PC-9 (cell line): ENCODE measurements around the gene NRGN. TPM values are rescaled to one million over a fixed set of nuclear protein-coding genes. Genes with fewer than 3 reads are reported as not detected.
A peak's percentile ranks its signal among the peaks of the same experiment; 100 is the strongest.

ENCODE experiments used
- BruUV-seq: library from RNA; stranded (reverse); fragments of 400-500 nt; replicated peaks from 2 replicates; lab custom pipeline; 2021; lab: Mats Ljungman, UMichigan
- CTCF ChIA-PET: fragments of 300-600 bp; sonication (Branson Sonifier 250); formaldehyde crosslinking; loops from one replicate; lab custom pipeline; 2022; ENCODE audit warnings: antibody characterized with exemption; lab: Charles Lee
- POLR2A ChIA-PET: fragments of 300-600 bp; sonication (Branson Sonifier 250); formaldehyde crosslinking; loops from one replicate; lab custom pipeline; 2022; ENCODE audit warnings: antibody characterized with exemption; ENCODE audit not compliant: unreplicated experiment; lab: Charles Lee
- DNase-seq, 2 experiments: peaks; one replicate each; pipeline versions ENCODE4 v3.0.0 to v3.0.0-alpha.2; 2015 to 2022; ENCODE audit warnings: mixed read lengths in 1 of 2
- H2AFZ ChIP-seq: fragments of 200-600 bp; sonication (generic); 2 replicates; pipeline ENCODE4 v1.8.1; 2017; ENCODE audit warnings: antibody characterized with exemption
- H3F3A ChIP-seq: fragments of 200-600 bp; sonication (generic); 2 replicates; pipeline ENCODE4 v1.8.1; 2017; ENCODE audit warnings: antibody characterized with exemption, mild to moderate bottlenecking, low read depth; ENCODE audit not compliant: insufficient read depth
- H3K27ac ChIP-seq: fragments of 200-600 bp; sonication (generic); 2 replicates; pipeline ENCODE4 v1.6.1; 2016; ENCODE audit warnings: mixed run types
- H3K27me3 ChIP-seq: fragments of 200-600 bp; sonication (generic); 2 replicates; pipeline ENCODE4 v1.6.1; 2016; ENCODE audit warnings: low read depth, mixed run types; ENCODE audit not compliant: insufficient read depth
- H3K36me3 ChIP-seq: fragments of 200-600 bp; sonication (generic); 2 replicates; pipeline ENCODE4 v1.6.1; 2016; ENCODE audit warnings: low read depth, mixed run types
- H3K4me1 ChIP-seq: fragments of 200-600 bp; sonication (generic); replicated peaks from 2 replicates; pipeline ENCODE4 v1.6.1; 2016; ENCODE audit warnings: mixed run types; ENCODE audit not compliant: insufficient read depth
- H3K4me2 ChIP-seq: fragments of 200-600 bp; sonication (generic); 2 replicates; pipeline ENCODE4 v1.6.1; 2017; ENCODE audit warnings: mixed run types
- H3K4me3 ChIP-seq: fragments of 200-600 bp; sonication (generic); 2 replicates; pipeline ENCODE4 v1.6.1; 2016; ENCODE audit warnings: mixed run types
- H3K79me2 ChIP-seq: fragments of 200-600 bp; sonication (generic); 2 replicates; pipeline ENCODE4 v1.6.1; 2017; ENCODE audit warnings: low read depth, mixed run types
- H3K9me2 ChIP-seq: fragments of 200-600 bp; sonication (generic); 2 replicates; pipeline ENCODE4 v1.8.1; 2017; ENCODE audit warnings: mild to moderate bottlenecking; ENCODE audit not compliant: insufficient read depth
- H3K9me3 ChIP-seq: fragments of 200-600 bp; sonication (generic); 2 replicates; pipeline ENCODE4 v1.8.1; 2016; ENCODE audit warnings: low read depth; ENCODE audit not compliant: insufficient read depth
- H4K20me1 ChIP-seq: fragments of 200-600 bp; sonication (generic); 2 replicates; pipeline ENCODE4 v1.8.1; 2017; ENCODE audit not compliant: insufficient read depth
- CTCF ChIP-seq: fragments of 200-600 bp; sonication (generic); conservative IDR thresholded peaks from 2 replicates; pipeline ENCODE4 v1.6.1; 2017; ENCODE audit warnings: mixed run types, antibody characterized with exemption, mild to moderate bottlenecking, moderate library complexity
- EZH2 ChIP-seq: fragments of 200-600 bp; sonication (generic); IDR thresholded peaks from 2 replicates; pipeline ENCODE4 v1.8.0; 2017; ENCODE audit warnings: antibody characterized with exemption, low read depth
- intact Hi-C: fragments of 100-400 bp; cut with micrococcal nuclease; formaldehyde crosslinking; loops from one replicate; pipeline ENCODE4 v1.10.0; 2022; ENCODE audit not compliant: unreplicated experiment
- total RNA-seq: library from RNA; stranded (reverse); gene quantifications from 2 replicates; pipeline ENCODE4 v1.2.3, GENCODE V29; 2021

The NRGN gene
- total RNA-seq, 1 experiment from 2014 or later = 10.2 TPM

DNA sequence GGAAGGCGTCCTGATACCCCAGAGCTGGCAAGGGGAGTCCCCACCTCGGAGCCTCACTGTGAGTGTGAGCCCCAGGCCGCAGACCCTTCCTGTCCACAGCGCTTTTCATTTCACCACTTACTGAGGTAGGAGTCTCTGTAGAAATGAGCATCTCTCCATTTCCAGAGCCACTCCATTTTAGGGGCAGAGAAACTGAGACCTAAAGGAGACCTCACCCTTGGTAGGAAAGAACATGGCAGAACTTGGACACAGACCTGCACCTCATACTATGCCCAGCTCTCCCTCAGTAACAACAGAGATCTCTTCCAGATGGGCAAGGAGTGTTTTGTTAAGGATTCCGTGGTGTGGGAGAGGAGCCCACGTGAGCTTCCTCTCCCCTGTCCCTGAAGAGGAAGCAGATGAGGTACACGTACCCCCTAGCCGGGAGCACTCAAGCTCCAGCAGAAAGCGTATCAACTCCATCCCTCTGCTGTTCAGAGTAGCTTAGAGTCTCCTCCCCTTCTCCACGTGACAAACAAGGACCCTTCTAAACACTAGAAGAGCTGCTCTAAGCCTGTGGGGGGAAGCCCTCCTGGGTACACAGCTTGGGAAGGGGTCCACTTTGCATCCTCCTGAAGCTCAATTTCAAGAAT lies 12.8 kb downstream of the NRGN start:
- H3F3A ChIP-seq = peaks cover 34% of the 10 kb centered on the region
- H3K4me2 ChIP-seq = peak overlapping the region; percentile 83
- H3K4me1 ChIP-seq = peaks cover 54% of the 10 kb centered on the region
- no TSS peak for BruUV-seq
- H3K27me3 ChIP-seq = no peaks in the 10 kb centered on the region
- H3K27ac ChIP-seq = no peak overlapping the region
- intact Hi-C loops = no loop called here
- peak overlapping the region; percentile 73 for H2AFZ ChIP-seq
- no peak for DNase-seq
- ChIA-PET POLR2A (interaction anchor here (0.6 kb wide), 1 partner anchor 13 kb away, joined by 4 read pairs; the partner anchor contains the start of gene NRGN), CTCF (interaction anchor here (0.6 to 0.7 kb wide), 2 partner anchors 11 to 1667 kb away, joined by 5 read pairs; no protein-coding TSS in a partner anchor)
- no peaks in the 10 kb centered on the region for H3K9me3 ChIP-seq
- no peaks in the 10 kb centered on the region for H3K9me2 ChIP-seq
- H3K79me2 ChIP-seq = peaks cover 23% of the 10 kb centered on the region
- peak overlapping the region; percentile 62; the same call in 1 of the 2 replicates for H3K4me3 ChIP-seq
- no peaks in the 10 kb centered on the region for H3K36me3 ChIP-seq
- no peaks in the 10 kb centered on the region for H4K20me1 ChIP-seq
- TF ChIP-seq EZH2 = no peak
- no peak for TF ChIP-seq CTCF

DNA sequence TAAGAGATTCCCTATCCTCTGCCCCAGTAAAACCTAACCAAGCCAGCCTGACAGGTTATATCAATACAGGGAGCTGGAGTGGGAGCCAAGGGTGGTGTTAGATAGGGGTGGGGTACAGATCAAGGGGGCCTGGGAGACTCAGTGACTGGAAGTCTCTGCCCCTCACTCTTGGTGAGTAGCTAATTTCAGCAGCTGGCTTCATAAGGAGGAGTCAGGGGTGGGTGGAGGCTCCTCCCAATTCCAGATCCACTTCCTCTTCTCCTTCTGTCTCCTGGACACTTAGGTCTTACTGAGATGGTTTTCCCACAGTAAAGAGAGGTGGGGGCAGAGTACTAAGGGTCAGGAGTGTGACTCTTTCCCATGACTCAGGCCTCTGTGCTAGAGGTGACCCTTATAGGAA lies 13.5 kb downstream of the NRGN start:
- intact Hi-C loops = no loop called here
- POLR2A ChIA-PET = interaction anchor here (0.6 kb wide), 1 partner anchor 79 kb away, joined by 15 read pairs; the partner anchor contains the start of gene SPA17
- H3K4me3 ChIP-seq = peak overlapping the region; percentile 62; the same call in 1 of the 2 replicates
- TF ChIP-seq EZH2 (no peak), CTCF (no peak)
- no peaks in the 10 kb centered on the region for H4K20me1 ChIP-seq
- CTCF ChIA-PET = interaction anchor here (0.7 kb wide), 1 partner anchor 1668 kb away, joined by 5 read pairs; no protein-coding TSS in a partner anchor
- no peaks in the 10 kb centered on the region for H3K36me3 ChIP-seq
- peaks cover 48% of the 10 kb centered on the region for H3K4me1 ChIP-seq
- no TSS peak for BruUV-seq
- peaks cover 23% of the 10 kb centered on the region; the same call in 1 of the 2 replicates for H3K79me2 ChIP-seq
- DNase-seq = peak in 1 of 2 experiments; percentile 55
- H3K27me3 ChIP-seq = no peaks in the 10 kb centered on the region
- no peak overlapping the region for H2AFZ ChIP-seq
- H3K27ac ChIP-seq = no peak overlapping the region
- H3K9me2 ChIP-seq = no peaks in the 10 kb centered on the region
- H3F3A ChIP-seq = peaks cover 28% of the 10 kb centered on the region
- no peaks in the 10 kb centered on the region for H3K9me3 ChIP-seq
- peak overlapping the region; percentile 83 for H3K4me2 ChIP-seq

DNA sequence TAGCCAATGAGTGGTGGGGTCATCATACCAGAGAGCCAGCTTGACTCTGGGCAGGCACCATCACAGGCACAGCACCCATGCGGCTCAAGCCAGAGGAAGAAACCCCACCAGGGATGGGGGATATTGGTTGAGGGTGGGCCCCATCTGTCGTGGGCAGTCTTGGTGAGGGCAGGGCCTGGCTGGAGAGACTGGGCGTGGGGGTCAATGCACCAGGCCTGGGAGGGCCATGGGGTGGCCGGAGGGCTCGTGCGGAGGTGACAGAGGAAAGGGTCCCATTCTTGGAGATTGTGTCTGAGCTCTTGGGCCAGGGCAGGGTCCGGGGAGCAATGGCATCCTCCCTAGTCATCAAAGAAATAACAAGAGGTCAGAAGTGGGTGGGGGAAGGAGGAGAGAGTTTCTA lies 13.9 kb downstream of the NRGN start:
- TF ChIP-seq CTCF = no peak
- no peak for TF ChIP-seq EZH2
- H3K27ac ChIP-seq = no peak overlapping the region
- POLR2A ChIA-PET = interaction anchor here (0.6 kb wide), 1 partner anchor 80 kb away, joined by 15 read pairs; the partner anchor contains the start of gene SPA17
- H3K79me2 ChIP-seq = peaks cover 23% of the 10 kb centered on the region; the same call in 1 of the 2 replicates
- H3K4me1 ChIP-seq = peaks cover 44% of the 10 kb centered on the region
- DNase-seq = no peak
- H3K4me3 ChIP-seq = peak overlapping the region; percentile 62; the same call in 1 of the 2 replicates
- intact Hi-C loops = no loop called here
- no peaks in the 10 kb centered on the region for H3K9me2 ChIP-seq
- H3K4me2 ChIP-seq = peak overlapping the region; percentile 83
- CTCF ChIA-PET = no interaction called here
- H3K27me3 ChIP-seq = no peaks in the 10 kb centered on the region
- no peaks in the 10 kb centered on the region for H3K36me3 ChIP-seq
- peaks cover 23% of the 10 kb centered on the region for H3F3A ChIP-seq
- no TSS peak for BruUV-seq
- no peaks in the 10 kb centered on the region for H3K9me3 ChIP-seq
- no peaks in the 10 kb centered on the region for H4K20me1 ChIP-seq
- H2AFZ ChIP-seq = no peak overlapping the region
